HPDE6-E6E7 (cell line): Measurements from ENCODE around the gene TRMU.
"Not testable (repeated sequence)": the region's sequence is repeated elsewhere in the genome, so short reads cannot be mapped to it uniquely, and the experiment has no call there.

Experiments
- DNase-seq: peaks from one replicate; pipeline ENCODE4 v3.0.0; 2011; ENCODE audit warnings: missing footprints; ENCODE audit errors: extremely low spot score

The TRMU gene

DNA sequence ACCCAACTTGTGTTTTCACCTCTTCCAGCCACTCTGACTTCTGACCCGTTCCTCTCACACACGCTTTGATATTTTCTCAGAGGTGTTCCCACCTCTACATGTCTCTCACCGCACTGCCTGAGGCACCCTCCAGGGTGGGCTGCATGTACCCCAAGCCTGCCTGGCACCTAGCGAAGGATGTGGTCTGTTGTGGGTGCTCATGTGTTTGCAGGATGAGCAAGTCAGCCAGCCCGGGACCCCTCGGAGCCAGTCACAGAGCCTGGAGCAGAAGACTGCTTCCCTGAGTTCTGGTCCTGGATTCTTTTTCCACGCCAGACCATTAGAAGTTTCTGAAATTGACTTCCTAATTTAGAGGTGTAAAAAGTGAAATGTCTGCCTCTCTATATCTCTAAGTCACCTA lies 35.0 kb upstream of the TRMU start:
- DNase-seq, result no peak

DNA sequence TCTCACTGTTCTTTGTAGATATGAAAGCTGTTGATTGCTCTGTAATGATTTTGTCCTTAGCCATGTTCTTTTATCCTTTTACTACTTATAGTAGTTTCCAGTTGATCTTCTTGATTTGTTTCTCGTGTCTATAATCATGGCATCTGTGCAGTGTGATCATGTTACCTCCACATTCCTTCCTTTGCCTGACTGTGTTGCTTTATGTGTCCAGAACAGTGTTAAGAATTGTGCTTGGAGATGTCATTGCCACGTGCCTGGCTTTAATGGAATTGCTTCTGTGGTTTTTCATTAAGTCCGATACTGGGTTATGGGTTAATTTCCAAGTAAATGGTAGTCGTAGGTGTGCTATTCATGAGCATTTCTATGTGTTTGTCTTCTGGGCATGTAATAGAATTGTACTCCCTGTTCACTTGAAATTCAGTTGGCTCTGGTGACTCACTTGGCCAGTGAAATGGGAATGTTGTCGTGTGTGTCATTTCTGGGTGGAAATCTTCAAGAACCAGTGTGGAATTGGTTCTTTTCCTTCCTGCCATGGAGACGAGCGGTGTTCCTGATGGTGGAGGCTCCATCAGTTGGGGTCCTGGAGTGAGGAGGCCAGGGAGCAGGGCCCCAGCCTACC lies 32.1 kb upstream of the TRMU start:
- no peak for DNase-seq

DNA sequence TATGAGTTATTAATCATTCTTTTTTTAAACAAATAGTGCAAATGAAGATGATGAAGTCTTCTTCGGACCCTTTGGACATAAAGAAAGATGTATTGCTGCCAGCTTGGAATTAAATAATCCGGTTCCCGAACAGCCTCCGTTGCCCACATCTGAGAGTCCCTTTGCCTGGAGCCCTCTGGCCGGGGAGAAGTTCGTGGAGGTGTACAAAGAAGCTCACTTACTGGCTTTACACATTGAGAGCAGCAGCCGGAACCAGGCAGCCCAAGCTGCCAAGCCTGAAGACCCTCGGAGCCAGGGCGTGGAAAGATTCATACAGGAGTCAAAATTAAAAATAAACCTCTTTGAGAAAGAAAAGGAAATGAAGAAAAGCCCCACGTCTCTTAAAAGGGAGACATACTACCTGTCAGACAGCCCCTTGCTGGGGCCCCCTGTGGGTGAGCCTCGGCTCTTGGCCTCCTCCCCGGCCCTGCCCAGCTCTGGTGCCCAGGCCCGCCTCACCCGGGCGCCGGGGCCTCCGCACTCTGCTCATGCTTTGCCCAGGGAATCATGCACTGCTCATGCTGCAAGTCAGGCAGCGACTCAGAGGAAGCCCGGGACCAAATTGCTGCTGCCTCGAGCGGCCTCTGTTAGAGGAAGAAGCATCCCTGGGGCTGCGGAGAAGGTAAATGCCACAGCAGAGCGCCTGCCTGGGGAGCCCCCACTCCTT lies 27.1 kb upstream of the TRMU start:
- DNase-seq, result no peak

DNA sequence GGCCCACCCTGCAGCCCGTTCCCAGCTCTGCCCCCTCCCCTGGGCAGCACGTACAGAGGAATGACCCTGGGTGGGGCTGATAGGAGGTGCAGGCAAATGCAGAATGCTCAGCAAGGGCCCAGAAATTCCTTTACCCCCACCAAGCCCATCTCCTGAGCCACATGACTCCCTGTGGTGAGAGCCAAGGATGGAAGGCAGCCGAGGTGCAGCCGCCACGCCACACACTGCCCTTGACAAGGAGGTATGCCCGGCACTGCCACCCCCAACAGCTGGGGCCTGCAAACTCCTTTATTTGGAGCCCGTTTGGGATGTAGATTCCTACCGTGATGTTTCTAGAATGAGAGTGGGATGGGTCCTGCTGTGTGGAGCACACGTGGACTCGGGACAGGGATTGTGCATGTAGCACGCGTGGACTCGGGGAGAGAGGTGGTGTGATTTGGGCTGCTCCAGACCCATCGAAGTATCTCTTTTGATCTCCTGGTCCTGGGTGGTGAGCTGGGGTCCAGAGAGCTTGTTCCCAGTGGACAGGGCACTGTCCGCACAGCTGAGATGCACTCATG lies 25.9 kb upstream of the TRMU start:
- no peak for DNase-seq

DNA sequence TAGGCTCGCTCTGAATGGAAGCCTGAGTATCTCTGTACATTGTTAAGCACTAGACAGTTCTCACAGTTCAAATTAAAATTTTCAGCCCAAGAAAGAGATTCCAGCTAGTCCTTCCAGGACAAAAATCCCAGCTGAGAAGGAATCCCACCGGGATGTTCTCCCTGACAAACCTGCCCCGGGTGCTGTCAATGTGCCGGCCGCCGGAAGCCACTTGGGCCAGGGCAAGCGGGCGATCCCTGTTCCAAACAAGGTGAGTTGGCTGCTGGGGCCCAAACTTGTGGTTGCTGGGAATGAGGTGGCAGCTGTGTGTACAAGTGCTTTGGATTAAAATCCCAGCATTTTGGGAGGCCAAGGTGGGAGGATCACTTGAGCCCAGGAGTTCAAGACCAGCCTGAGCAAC lies 23.5 kb upstream of the TRMU start:
- no peak for DNase-seq

DNA sequence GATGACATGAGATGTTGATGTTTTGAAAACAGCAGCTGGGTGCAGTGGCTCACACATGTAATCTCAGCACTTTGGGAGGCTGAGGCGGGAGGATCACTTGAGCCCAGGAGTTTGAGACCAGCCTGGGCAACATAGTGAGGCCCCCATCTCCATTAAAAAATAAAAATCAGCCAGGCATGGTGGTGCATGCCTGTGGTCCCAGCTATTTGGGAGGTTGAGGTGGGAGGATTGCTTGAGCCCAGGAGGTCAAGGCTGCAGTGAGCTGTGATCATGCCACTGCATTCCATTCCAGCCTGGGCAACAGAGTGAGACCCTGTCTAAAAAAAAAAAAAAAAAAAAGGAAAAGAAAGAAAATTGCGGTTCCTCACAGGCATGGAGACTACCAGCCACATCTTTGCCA lies 22.7 kb upstream of the TRMU start:
- DNase-seq, result not testable (repeated sequence)

DNA sequence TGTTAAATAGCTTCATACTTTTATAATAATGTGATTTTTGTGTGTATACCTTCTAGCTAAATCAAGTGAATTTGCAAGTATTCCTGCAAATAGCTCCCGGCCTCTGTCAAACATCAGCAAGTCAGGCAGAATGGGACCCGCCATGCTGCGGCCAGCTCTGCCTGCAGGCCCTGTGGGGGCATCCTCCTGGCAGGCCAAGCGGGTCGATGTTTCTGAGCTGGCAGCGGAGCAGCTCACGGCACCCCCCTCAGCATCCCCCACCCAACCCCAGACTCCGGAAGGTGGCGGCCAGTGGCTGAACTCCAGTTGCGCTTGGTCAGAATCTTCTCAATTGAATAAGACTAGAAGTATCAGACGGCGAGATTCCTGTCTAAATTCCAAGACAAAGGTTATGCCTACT lies 19.5 kb upstream of the TRMU start:
- DNase-seq, result no peak

DNA sequence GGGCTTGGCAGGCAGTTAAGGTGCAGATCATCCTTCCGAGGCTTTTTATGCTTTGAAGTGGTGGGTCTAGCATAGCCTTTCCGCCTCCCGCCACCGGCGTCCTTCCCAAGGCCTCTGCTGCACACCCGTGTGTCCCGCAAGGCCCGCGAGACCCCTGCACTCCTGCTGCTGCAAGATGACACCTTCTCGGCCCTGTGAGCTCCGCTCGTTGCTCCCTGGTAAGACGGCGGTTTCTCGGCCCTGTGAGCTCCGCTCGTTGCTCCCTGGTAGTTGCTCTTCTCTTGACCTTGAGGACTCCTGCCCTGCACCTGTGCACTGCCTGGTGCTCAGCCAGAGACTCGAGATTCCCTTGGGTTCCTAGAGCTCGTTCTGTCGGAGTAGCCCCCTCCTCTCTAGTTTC lies 17.9 kb upstream of the TRMU start:
- no peak for DNase-seq

DNA sequence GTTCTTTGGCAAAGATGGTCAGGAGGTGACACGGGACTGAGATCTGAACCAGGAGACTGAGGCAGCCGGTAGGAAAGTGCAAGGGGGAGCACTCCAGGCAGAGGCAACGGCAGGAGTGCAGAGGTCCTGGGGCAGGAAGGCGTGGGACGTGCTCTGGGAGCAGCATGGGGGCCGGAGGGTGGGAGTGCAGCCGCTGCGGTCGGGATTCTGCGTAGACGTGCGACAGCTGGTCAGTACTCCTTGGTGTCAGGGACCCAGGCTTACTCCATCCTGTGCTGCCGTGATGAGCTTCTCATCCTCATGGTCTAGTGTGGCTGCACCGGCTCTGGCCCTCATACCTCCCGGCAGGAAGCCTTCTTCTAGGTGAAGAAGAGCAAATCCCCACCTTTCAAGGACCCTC lies 16.9 kb upstream of the TRMU start:
- DNase-seq, result no peak

DNA sequence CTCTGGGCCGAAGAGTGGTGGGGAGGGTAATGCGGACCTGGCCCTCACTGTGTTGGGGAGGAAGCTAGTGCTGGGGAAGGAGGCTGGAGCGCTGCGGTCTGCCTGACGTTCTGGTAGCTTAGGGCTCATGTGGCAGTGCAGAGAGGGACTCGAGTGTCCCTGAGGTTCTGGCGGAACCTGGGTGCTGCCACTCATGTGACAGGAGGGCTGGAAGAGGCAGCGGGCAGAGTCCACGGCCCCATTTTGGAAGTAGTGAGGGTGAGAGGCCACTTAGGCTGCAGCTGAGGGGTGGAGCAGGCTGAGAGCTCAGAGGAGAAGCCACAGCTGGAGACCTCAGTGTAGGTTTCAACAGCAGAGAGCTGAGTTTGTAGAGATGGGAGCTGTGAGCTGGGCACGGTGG lies 16.2 kb upstream of the TRMU start:
- DNase-seq, result no peak

DNA sequence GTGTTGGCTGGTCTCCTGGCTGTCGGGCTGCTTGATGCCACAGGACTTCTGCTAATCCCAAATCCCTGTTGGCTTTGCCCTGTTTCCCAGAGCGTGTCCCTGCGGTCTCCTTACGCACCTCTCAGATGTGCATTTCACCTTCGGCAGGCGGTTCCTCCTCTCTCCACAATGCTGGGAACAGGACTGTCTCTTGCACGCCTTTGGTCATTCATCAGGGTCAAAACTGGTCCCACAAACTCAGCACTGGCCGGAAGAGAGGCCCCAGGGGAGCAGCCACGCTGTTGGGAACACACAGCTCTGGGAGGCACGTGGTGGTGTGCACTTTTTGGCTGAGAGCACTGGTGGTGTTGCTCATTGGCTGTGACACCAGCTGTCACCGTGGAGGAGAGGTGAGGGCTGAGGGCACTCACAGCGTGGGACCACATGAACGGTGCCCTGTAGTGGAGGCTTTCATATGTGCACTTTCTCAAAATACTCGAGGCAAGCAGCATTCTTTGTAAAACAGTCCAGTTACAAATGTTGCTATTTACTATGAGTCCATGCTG lies 15.3 kb upstream of the TRMU start:
- DNase-seq, result no peak

DNA sequence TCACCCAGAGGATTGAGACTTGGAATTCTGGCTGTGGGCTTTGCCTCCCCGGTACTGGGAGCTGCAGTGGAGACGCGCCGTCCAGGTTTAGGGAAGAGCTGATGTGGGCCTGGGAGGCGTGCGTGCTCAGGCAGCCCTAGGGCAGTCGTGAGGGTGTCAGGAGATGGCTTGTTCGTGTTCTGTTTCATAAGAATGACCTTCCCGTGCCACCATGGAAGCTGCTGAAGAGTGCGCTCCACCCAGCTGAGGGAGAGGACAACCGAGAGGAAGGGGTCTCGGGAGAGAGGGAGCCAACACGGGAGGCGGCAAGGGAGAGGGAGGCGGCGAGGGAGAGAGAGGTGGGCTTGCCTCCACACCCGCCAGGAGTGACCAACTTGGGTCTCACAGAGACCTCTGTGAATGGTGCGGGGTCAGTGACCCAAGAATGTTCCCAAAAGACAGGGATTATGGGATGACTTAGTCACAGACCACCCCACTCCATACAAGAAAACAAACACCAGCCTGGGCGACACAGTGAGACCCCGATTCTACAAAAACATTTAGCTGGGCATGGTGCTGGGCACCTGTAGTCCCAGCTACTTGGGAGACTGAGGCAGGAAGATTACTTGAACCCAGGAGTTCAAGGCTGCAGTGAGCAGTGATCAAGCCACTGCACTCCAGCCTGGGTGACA lies 14.7 kb upstream of the TRMU start:
- no peak for DNase-seq

DNA sequence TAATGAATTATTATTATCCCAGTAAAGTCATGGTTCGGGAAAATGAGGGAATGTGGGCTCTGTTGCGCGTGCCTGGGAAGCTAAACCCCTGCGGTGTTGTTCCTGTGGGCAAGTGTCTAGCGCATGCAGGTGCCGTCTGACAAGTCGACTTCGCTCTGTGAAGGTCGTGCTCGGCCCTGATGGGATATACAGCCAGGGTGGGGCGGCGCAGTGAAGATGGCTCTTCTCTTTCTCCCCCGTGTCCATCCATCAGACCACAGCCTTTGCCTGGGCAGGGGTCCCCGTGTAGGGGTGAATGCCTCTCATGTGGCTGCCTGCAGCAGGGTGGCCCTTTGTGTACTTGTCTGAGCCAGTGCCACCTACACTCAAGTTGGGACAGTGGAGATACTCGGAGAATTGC lies 12.8 kb upstream of the TRMU start:
- no peak for DNase-seq

DNA sequence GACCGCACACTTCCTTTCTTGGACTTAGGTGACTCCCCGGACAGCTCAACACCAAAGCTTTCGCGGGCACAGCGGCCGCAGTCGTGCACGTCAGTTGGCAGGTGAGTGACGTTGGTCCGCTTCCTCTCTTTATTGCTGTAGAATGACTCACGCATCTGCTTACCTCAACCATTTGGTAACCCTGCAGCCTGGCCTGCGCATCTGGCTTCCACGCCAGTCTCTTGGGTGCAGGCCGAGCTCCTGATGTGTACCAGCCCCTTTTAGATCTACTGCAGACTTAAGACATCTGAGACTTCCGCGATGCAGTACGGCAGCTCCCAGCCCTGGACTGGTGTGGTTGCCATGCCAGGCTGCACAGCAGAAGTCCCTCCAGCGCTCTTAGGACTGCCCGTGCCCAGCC lies 12.4 kb upstream of the TRMU start:
- no peak for DNase-seq

DNA sequence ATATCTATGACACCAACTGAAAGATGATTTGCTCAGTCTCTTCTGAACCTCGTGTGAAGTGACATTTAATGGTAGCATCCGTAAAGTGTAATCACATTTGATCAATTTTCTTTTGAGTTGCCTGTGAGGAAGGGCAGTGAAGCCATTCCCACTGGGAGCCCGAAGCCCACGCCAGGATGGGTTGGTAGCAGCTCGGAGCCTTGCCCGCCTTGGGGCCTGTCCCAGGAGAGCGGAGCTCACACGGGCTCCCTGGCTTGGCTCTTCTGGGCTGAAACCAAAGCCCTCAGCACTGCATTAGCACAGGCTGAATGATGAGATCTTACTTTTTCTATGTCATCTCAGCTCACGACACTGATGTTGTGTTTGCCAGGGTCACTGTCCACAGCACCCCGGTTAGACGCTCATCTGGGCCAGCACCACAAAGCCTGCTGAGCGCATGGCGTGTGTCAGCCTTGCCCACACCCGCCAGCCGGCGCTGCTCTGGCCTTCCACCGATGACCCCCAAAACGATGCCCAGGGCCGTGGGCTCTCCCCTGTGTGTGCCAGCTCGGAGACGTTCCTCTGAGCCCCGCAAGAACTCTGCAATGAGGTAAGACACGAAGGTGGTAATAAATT lies 9.3 kb upstream of the TRMU start:
- no peak for DNase-seq

DNA sequence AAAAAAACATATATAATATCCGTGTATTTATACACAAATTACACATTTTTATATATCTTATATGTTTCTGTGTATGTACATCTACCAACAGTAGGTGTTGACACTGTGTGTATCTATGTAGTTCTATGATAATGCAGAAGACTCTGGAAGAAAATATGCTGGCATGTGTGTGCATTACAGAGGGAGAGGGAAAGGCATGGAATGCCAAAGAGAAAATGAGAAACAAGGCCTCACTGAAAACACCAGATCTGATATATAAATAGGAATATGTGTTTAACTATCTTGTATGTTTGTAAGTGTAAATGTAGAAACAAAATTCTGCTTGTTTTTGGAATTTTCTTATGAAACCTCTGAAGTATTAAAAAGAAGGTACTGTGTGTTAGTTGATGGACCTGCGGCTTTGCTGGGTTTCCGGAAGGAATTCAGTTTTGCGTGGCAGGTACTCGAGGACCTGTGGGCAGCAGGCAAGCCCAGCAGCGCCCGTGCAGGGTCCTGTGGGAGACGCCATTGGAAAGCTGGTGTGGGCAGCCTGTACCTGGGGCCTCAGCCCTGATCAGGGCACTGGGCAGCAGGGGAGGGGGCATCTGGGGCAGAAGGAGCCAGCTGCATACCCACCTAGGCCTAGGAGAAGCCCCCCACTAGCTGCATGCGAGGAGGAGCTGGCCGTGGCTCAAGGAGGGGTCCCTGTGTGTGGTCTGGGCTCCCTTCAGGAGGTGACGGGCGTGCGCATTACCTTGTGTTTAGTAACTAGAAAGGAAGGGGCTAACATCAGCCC lies 7.6 kb upstream of the TRMU start:
- DNase-seq, result no peak

DNA sequence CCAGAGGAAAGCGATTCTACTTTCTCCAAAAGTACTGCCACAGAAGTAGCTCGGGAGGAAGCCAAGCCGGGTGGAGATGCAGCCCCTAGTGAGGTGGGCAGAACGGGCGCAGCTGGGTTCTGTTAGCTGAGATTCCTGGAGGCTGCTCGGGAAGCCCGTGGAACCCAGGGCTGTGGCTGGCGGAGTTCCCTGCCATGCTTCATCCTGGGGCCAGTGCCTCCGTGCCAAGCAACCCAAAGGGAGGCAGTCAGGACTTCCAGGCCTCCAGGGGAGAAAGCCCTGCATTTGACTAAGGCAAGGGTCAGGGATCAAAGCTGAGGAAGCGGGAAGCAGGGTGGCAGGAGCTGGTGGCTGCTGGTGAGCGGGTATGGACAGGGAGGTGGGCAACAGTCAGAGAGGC lies 6.7 kb upstream of the TRMU start:
- DNase-seq, result no peak

DNA sequence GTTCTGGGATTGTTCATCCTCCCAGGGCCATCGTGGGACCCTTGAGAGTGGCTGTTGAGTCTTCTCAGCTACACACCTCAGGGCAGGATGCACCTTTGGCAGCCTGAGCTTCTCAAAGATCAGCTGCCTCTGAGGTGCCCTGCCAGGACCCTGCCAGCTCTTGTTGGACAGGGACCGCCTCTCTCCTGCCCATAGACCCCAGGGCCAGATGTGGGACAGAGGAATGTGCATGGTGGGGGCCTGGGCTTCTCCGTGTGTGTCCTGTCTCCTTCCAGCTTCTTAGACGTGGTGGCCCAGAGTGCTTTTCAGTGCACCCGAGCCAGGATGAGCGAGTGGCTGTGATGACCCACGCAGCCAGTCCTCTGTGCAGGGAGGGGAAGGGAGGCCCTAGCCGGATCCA lies 5.9 kb upstream of the TRMU start:
- DNase-seq, result no peak

DNA sequence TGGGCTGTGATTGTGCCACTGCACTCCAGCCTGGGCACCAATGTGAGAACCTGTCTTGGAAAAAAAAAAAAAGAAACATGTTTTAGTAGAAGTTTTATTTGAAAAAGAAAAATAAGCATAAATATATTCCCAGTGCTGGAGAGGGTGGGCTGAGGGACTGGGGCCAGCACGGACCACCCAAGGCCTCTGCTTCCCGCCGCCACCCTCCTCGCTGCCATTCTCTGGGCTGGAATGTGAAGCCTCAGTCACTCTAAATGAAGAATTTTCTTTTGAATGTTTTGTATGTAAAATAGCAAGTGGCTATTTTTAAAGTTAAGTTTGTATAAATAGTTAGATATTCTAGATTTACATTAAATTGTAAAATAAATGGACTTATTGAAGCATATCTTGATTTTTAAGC lies 5.1 kb upstream of the TRMU start:
- no peak for DNase-seq

DNA sequence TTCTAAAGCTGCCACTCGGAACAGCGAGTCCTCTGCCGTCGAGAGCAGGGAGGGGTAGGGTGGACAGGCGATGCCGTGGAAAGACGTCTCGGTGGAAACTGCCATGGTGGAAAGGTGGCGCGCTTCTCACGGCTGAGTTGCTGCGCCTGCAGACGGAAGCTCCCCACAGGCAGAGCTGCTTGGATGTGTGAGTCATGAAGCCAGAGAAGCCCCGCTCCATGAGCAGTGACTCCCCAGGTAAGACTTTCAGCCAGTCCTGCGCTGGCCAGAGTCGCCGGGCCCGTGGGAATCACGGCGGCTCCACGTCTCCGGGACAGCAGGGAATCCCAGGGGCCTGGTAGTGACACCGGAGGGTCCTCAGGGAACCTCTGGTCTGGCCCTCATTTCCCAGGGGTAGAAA lies 4.0 kb upstream of the TRMU start:
- no peak for DNase-seq
